HEK293T (cell line): Measurements from ENCODE around the gene HIRA.

Experiments used
- ARNT ChIP-seq: fragments of 450-650 bp; IDR thresholded peaks from 2 replicates; pipeline ENCODE4 v1.6.1; 2017; ENCODE audit warnings: mild to moderate bottlenecking
- BHLHE40 ChIP-seq: fragments of 450-650 bp; IDR thresholded peaks from 2 replicates; pipeline ENCODE4 v1.6.1; 2016; ENCODE audit warnings: mild to moderate bottlenecking, moderate library complexity, borderline replicate concordance
- CTBP1 ChIP-seq: fragments of 450-650 bp; IDR thresholded peaks from 2 replicates; pipeline ENCODE4 v1.6.1; 2016; ENCODE audit warnings: borderline replicate concordance
- FOXM1 ChIP-seq: fragments of 450-650 bp; IDR thresholded peaks from 2 replicates; pipeline ENCODE4 v1.6.1; 2017; ENCODE audit warnings: mild to moderate bottlenecking, borderline replicate concordance
- HDGF ChIP-seq: fragments of 450-650 bp; IDR thresholded peaks from 2 replicates; pipeline ENCODE4 v1.6.1; 2017; ENCODE audit warnings: antibody characterized with exemption, borderline replicate concordance
- L3MBTL2 ChIP-seq: fragments of 450-650 bp; conservative IDR thresholded peaks from 2 replicates; pipeline ENCODE4 v1.6.1; 2016; ENCODE audit warnings: mild to moderate bottlenecking
- NFRKB ChIP-seq: fragments of 450-650 bp; IDR thresholded peaks from 2 replicates; pipeline ENCODE4 v1.6.1; 2016; ENCODE audit warnings: mild to moderate bottlenecking, moderate library complexity
- SP1 ChIP-seq: fragments of 450-650 bp; IDR thresholded peaks from 2 replicates; pipeline ENCODE4 v1.6.1; 2017
- TF ChIP-seq, protein P1 (sequence below): fragments of 450-650 bp; IDR thresholded peaks from 2 replicates; pipeline ENCODE4 v1.6.1; 2016

DNA sequence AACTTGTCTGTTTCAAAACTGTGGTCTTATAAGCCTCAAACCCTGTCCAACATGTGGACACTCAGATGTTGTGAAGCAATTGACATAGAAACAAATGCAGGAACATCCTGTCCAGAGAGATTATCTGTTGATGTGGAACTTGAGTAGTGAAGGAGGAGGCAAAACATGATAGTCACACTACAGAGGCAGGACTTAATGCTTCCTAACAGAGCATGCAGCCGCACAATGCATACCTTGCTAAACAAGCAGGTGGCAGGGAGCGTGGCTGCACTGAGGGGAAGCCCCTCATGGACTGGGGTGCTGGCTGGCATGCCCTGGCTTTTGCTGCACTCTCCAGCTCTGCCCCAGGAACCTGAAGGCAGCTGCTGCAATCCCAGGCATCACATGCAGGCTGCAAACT, 10.6 kb upstream of the HIRA start:
- no peak for TF ChIP-seq BHLHE40
- no peak for TF ChIP-seq ARNT
- no peak for TF ChIP-seq SP1
- no peak for TF ChIP-seq CTBP1
- no peak for TF ChIP-seq NFRKB
- TF ChIP-seq HDGF: no peak
- TF ChIP-seq FOXM1: no peak
- TF ChIP-seq, protein P1, sequence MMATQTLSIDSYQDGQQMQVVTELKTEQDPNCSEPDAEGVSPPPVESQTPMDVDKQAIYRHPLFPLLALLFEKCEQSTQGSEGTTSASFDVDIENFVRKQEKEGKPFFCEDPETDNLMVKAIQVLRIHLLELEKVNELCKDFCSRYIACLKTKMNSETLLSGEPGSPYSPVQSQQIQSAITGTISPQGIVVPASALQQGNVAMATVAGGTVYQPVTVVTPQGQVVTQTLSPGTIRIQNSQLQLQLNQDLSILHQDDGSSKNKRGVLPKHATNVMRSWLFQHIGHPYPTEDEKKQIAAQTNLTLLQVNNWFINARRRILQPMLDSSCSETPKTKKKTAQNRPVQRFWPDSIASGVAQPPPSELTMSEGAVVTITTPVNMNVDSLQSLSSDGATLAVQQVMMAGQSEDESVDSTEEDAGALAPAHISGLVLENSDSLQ: no peak
- no peak for TF ChIP-seq L3MBTL2
